Activated CD8-positive, alpha-beta memory T cell treated with anti-CD3 and anti-CD28 coated beads, Interleukin-2, amount 50 U/mL, for 1 hour (primary cell): Measurements from ENCODE around the gene TADA3.

Experiments used
- DNase-seq: peaks from one replicate; pipeline ENCODE4 v3.0.0-alpha.2; 2020; ENCODE audit errors: extremely low read depth

TADA3 gene

DNA sequence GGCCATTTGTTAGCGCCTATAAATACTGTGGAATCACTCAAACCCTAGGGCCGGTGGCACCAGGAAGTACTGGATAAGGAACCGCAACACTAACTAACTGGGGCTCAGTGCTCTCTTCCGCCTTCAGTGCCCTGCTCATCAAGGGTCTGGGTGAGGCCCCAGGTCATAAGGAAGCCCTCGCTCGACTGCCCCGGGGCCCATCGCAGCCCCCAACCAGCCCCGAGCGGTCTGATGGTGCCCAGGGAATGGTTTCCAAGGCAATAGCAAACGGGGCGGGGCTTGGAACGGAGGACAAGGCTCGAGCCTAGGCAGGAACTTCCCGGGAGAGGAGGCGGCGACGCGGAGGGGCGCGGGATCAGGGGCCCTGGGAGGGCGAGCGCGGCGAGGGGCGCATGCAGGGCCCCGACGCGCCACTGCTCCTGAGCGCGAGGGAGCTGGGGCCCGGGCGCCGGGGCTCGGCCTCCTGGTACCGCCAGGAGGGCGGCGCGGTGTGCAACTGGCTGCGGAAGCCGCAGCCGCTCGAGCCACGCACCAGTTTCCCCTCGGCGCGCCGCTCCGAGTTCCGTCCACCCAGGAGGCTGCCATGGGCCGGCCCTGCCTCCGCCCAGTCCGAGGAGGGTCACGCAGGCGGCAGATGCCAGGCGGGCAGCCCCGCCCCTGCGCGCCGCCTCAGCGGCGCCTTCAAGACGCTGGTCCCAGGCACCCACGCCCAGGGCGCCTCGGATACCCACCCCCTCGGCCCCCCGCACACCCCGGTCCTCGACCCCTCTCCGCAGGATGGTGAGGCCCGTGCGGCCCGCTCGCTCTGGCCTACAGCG is 17.6 kb upstream of the TADA3 start, which contains the start of gene TTLL3:
Gene TTLL3, plus strand, starts transcription at position 648 of the 818 bp plus-strand sequence. CDS start 400 bp downstream, outside the sequence.
- DNase-seq: no peak

DNA sequence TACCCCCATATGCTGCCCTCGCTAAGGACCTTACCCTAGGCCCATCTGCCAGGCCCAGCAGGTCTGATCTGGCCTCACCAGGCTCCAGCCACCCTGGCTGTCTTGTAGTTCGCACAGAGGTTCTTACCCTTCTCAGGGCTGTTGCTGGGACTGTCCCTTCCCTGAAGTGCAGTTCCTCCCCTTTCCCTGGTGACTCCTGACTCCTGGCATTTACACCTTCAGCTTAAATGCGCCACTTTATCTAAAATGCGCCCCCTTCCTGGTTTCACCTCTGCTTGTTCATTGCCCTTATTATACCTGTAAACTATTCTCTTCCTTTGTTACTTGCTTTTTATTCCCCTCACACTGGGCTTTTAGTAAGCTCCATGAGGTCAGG is 17.0 kb upstream of the TADA3 start:
- DNase-seq: no peak

DNA sequence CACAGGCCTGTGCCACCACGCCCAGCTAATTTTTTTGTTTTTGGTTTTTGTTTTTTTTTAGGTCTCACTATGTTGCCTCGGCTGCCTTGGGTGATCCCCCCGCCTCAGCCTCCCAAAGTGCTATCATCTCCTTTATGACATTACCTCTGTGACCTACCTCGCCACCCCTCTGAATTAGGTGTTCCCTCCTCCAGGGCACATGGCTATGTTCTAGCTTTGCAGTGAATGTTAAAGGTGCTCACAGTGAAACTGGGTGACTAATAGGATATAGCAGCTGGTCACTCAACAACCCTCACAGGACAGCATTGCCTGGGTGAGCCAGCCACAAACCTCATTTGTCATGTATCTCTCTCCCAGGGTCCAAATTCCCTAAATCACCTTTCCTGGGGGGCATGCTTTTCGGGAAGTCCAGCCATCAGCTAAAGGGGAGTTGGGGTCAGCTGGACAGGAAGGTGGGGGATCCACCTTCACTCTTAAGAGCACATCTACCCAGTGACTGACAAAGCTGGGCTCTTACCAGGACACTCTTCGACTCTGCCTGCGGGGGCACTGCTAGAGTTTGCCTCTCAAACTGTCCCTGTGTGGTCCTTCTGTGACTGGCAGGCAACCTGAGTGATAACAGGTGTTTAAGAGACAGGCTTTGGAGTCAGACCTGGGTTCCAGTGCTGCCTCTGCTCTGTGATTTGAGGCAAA is 16.2 kb upstream of the TADA3 start:
- peak; percentile 35 for DNase-seq

DNA sequence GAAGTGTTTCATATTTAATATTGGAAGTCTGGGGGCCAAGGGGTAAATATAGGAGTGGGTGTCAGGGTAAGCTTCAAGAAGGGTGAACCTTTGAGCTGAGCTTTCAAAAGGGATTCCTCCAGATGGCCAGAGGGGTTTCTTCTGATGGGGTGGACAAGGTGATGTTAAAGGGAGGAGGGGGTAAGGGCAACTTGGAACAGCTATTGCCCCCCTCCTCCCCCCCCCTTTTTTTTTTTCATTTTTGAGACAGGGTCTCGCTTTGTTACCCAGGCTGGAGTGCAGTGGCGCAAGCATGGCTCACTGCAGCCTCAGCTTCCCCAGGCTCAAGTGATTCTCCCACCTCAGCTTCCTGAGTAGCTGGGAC is 15.7 kb upstream of the TADA3 start:
- no peak for DNase-seq

DNA sequence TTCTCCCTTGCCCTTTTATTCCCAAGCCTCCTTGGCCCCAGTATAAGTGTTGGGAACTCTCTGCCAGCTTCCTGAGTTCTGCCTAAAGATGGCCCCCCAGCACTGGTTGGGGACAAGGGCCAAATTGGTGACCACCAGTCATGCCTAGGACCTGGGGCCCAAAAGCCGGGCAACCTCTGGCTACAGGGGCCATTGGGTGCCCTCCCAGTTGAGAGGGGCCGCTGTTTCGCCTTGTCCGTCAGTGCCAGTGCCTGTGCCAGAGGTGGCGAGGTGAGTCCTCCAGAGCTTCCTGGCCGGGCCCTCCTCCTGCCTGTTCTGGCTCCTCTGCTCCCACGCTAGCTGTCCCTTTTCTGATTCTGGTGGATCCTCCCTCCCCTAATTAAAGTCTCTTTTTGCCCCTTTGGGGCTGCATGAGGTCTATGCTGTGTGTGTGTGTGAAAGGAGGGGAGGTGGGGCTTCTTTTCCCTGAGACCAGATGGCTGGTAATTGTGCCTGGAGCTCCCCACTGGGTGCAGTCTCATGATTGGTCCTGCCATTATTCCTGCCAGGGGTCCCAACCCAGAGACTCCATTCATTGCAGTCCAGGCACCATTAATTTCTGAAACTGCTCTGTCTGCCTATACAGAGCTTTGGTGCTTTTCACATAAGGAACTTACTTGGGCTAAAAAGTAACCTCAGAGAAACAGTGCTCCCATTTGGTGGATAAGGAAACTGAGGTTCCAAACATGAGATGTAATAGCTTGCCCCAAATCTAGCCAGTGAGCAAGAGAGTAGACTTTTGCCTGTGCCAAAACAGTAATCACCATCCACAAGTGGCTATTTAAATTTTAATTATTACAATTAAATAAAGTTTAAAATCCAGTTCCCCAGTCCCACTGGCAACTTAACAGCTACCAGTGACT is 14.7 kb upstream of the TADA3 start:
- DNase-seq: no peak

DNA sequence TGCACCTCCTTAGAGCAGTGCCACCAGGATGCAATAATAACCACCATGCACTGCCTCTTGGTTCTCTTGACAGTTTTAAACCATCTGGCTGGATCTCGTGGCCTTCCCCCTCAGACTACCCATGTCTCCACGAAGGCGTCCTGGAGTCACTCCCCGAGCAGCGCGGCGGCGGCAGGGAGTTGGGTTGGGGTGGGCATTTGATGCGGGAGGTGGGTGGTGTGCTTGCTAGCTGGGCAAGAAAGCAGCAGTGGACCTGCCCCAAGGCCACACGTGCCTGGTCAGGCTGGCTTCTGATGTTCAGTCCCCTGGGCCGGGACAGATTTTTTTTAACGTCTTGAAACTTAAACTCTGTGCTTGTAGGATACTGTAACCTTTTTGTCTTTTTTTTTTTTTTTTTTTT is 13.9 kb upstream of the TADA3 start:
- no peak for DNase-seq

DNA sequence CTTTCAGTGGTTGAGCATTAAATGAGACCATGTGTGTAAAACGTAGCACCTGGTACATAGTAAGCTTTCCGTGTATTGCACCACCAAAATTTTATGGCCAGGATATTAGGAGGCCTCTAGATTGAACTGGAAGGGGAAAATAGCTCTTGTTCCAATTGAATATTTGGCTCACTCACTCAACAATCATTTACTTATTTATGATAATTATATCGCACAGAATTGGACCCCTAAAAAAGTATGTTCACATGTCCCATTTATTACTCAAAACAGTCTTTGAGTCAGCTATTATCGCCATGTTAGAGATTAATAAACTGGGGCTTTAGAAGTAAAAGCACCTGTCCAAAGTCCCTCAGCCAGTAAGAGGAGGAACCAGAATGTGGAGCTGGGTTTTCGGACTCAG is 12.7 kb upstream of the TADA3 start:
- no peak for DNase-seq

DNA sequence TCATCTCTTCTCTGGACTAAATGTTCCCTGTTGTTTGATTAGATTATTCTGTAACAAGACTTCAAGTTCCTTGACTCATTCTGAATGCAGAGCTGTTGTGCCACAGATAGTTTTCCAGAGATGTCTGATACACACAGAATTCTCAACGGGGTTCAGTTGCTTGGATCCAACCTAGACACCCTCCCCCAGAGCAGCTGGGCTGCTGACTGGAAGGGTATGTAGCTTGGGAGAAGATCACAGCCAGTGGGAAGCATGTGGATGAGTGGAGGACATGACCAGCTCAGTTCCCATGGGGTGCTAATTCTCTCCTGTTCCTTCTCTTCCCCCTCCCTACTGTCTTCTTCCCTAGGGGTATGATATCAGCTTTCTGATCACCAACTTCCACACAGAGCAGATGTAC is 11.2 kb upstream of the TADA3 start:
- DNase-seq: no peak

DNA sequence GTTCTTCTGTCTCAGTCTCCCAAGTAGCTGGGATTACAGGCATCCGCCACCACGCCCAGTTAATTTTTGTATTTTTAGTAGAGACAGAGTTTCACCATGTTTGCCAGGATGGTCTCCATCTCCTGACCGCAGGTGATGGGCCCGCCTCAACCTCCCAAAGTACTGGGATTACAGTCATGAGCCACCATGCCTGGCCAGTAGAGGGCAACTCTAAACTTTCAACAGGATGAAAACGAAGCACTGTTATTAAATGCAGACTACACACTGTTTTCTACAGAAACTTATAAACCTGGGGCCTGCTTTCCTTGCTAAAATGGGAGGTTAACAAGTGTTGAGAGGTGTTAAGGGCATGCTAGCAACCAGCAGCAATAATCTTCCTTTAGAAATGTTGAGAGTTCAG is 8.3 kb upstream of the TADA3 start:
- DNase-seq: no peak

DNA sequence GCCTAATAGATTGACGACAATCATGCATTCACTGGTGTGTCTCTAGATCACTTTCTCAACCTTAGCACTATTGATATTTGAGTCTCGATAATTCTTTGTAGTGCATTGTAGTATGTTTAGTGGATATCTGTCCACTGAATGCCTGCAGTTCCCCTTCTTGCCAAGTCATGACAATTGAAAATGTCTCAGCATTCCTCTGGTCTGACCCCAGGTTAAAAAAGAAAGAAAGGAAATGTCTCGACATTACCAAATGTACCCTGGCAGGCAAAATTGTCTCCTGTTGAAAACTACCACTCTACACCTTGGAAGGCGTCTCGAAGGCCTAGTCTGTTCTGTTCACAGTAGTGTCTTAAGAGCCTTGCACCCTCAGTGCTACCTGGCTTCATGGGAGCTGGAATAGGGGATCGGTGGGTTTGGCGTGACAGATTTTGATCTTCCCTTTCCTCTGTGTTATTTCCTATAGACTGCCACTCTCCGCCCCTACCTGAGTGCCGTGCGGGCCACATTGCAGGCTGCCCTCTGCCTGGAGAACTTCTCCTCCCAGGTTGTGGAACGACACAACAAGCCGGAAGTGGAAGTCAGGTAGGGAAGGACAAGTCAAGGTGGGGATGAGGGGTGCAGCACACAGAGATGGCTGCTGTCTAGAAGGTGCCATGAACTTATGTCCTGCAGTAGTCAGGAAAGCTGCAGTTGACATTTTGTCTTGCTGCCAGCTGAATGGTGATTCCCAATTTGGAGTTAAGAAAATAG is 5.1 kb upstream of the TADA3 start:
- no peak for DNase-seq

DNA sequence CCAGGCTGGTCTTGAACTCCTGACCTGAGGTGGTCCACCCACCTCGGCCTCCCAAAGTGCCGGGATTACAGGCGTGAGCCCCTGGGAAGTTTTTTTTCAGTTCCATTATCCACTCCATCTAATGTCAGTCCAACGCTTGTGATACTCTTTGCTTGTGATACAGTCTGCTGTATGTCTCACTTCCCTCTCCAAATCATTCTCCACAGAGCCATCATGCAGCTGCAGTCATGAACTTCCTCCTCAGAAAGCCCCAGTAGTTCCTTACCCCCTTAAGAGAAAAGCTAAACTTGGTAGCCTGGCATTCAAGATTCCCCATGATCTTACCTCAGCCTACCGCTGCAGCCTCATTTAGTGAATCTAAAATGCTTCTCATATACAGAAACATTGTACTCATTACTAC is 2.9 kb upstream of the TADA3 start:
- DNase-seq: no peak

DNA sequence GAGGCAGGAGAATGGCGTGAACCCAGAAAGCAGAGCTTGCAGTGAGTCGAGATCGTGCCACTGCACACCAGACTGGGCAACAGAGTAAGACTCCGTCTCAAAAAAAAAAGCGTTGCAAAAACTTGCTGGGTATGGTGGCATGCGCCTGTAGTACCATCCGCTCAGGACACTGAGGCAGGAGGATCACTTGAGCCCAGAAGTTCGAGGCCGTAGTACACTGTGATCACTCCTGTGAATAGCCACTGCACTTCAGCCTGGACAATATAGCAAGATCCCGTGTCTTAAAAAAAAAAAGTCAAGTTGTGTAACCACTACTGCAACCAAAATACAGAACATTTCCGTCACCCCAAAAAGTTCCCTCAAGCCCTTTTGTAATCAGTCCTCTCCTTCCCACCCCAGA is 2.1 kb upstream of the TADA3 start:
- DNase-seq: no peak

DNA sequence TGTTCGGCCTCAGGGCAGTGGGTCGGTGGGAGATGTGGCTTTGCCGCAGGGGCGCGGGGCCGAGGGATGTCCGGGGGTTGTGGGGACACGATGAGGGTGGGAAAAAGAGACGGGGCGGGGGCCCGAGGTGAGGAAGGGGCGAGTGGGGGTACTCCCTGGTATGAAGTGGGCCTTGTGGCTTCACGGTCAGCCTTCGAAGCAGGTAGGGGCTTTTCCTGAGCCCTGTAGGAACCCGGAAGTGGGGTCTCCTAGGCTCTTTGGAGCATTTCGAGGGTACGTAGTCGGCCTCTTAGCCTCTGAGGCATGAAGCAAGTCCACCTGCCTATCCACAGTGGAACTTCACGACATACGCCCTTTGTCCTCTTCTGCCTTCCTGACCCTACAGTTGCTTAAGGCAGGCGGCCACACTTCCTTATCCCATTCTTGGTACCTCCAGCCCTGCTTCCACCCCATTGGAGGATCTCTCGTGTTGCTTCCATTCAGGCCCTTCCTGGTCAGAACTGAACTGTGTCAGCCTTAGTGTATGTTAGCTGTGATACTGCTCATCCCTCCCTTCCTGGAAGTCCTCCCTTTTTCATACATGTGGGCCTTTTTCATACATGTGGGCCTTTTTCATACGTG is 998 bp upstream of the TADA3 start:
- DNase-seq: no peak

DNA sequence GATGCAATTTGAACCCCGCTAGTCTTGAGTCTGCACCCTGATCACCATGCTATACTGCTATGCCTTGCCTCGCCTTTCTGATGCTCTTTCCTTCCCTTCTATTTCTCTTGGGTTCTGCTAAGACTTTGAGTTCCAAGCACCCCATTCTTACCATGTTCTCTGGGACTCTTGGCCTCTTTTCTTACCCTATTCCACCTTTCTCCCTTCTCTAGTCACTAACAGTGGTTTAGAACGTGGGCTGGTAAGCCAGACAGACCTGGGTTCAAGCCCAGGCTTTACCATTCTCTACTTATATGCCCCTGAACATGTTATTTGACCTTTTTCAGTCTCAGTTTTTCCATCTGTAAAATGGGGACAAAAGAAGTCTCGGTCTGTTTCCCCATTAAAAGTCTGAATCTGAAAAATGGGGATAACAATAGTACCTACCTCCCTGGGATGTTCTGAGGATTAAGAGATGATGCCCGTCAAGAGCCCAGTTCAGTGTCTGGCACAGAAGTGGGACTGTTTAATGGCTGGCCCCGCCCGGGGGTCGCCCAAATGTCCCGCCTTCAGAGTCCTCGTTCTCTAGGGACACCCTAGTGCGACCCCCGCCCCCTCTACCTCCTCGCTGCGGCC is 376 bp downstream of the TADA3 start:
- no peak for DNase-seq

DNA sequence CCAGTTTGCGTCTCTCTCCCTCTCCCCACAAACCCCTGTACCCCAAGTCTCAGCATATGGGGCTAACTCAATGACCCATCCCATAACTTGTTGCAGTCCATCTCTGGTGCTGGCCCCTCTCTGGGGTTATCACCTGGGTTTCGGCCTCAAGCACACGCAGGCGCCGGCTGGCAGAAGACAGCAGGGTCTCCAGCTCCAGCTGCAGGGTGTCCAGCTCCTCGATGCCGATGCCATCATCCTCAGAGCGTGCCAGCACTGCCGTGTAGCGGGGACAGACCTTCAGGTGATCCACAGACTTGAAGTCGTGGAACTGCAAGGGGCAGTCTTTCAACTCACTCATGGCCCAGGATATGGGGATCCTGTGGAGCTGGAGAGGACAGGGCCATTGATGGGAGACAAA is 1.1 kb downstream of the TADA3 start:
- DNase-seq: no peak

DNA sequence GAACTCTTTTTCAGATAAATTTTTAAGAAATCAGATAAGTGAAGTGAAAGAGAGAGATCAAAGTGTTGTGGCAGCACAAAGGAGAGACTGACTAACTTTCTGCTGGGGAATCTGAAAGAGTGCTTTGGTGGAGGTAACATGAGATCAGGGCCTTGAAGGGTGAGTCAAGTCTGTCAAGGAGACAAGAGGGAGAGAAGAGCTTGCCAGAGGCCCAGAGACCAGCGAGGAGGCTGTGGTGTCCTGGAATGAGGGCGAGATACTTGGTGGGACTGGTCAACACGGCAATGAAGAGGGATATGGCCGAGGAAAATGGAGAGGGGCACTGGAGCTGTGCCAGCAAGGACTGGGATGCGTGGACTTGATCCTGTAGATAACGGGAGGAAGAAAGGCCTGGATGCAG is 4.6 kb downstream of the TADA3 start:
- DNase-seq: no peak

DNA sequence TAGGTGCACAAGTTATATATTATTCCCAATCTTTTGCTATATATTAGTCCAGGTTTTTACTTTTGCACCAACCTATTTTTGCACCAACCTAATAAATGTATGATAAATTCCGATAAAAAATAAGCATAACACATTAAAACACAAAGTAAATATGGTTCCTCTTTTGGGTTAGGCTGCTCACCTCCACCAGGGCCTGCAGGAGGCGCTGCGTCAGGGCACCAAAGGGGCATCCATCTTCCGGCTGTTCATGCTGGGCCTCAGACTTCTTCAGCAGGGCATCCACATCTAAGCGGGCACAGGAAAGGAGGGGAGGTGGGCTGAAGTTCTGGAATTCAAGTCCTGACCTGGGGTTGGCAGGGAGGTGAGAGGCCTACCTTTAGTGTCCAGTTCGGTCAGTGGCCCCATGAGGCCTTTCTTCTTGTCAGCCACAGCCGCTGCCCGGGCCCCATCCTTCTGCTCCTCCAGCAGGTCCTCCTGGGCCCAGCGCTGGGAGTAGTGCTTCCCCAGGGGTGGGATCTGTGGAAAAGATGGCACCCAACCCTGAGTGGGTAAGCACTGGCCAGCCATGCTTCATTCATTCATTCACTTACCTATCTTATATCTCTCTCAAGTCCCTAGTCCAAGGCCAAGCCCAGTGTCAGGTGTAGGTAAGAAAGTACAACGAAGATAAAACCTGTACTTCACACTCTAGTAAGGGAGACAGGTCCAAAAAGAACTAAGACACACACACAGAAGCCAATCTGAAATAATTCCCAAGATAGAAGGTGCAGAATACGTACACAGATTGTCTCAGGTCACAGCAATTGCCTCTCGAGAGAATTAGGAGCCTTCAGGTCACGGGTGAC is 5.2 kb downstream of the TADA3 start:
- no peak for DNase-seq

DNA sequence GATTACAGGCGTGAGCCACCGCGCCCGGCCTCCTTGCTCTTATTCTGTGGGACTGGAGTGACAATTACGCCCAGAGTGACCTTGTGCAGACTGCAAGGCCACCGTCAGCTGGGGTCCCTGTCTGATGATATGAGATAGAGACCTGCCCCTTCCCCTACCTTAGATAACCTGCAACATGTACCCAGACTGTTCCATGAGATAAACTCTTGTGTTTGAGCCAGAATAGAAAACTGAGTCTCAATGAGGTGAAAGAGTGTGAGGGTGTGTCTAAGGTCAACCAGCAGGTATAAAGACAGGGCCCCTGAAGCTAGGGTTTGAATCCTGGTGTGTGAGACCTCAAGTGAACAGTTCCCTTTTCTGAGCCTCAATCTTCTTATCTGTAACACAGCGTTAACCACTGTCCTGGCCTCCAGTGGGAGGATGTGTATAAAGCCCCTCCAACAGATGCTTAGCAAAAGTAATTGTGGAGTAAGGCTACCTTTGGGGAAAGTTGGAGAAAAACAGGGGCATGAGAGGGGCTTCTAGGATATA is 6.0 kb downstream of the TADA3 start:
- DNase-seq: no peak

DNA sequence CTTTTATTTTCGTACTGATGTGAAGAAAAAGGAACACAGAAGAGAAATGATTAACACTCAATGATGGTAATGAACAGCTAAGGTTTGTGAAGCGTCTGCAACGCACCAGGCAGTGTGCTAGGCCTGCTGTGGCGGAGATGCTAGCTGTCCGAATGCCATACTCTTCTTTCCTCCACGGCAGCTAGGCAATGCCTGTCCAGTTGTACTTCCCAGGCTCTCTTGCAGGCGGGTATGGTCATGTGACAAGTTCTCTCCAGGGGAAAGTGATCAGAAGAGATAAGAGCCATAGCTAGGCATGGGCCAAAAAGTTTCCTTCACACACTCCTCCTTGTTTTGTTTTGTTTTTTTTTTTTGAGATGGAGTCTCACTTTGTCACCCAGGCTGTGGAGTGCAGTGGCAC is 6.7 kb downstream of the TADA3 start:
- DNase-seq: no peak

DNA sequence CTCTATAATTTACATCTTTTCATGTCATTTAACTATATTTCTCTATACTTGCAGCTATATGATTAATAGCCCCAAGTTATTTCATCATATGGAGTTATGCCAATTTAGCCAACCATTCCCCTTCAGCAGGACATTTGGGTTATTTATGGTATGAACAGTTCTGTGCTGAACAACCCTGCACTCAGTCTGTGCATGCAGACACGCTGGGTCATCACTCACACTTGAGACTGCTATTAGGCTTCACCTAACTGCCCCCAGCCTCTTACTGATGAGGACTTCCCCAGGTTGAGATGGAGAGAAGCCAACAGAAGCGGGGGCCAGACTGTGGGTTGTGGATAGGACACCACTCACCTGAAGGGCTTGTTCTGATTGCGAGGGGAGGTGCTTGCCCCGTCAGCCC is 7.3 kb downstream of the TADA3 start:
- no peak for DNase-seq
